IMR-90 (cell line): ENCODE results near the gene SLX9. TPM values are rescaled to one million over a fixed set of nuclear protein-coding genes. Genes with fewer than 3 reads are reported as not detected.

Source experiments
- ATAC-seq: fragments of 200-7000 bp; cut with Tn5 transposase; 2 replicates; pipeline ENCODE4 v1.9.1; 2020; ENCODE audit warnings: low read depth, mild to moderate bottlenecking, moderate library complexity
- BruUV-seq: library from RNA; stranded (reverse); fragments of 400-500 nt; replicated peaks from 2 replicates; lab custom pipeline; 2021; lab: Mats Ljungman, UMichigan
- CTCF ChIA-PET: fragments of 300-600 bp; formaldehyde crosslinking; extraction: SDS; loops from one replicate; lab custom pipeline; 2021; ENCODE audit warnings: antibody characterized with exemption; lab: Yijun Ruan, JAX
- POLR2A ChIA-PET: fragments of 300-600 bp; sonication (Branson Sonifier 250); formaldehyde crosslinking; loops from one replicate; lab custom pipeline; 2022; ENCODE audit warnings: antibody characterized with exemption; ENCODE audit not compliant: unreplicated experiment; lab: Charles Lee
- DNase-seq: peaks from one replicate; pipeline ENCODE4 v3.0.0; 2013
- H2AFZ ChIP-seq: replicated peaks from 2 replicates; pipeline ENCODE3; 2013; ENCODE audit warnings: low read length, mild to moderate bottlenecking; ENCODE audit not compliant: poor library complexity
- H2AK5ac ChIP-seq: 2 replicates; pipeline ENCODE4 v1.6.1; 2013; ENCODE audit warnings: low read depth, low read length, inconsistent platforms
- H2AK9ac ChIP-seq: replicated peaks from 2 replicates; pipeline ENCODE3; 2013; ENCODE audit warnings: mild to moderate bottlenecking, low read depth, low read length, moderate library complexity; ENCODE audit not compliant: poor library complexity
- H2BK120ac ChIP-seq: 2 replicates; pipeline ENCODE4 v1.6.1; 2013; ENCODE audit warnings: low read depth, low read length, inconsistent platforms
- H2BK15ac ChIP-seq: 3 replicates; pipeline ENCODE4 v1.6.1; 2013; ENCODE audit warnings: low read depth, low read length, inconsistent platforms
- H2BK20ac ChIP-seq: 2 replicates; pipeline ENCODE4 v1.6.1; 2013; ENCODE audit warnings: low read depth, mild to moderate bottlenecking, inconsistent platforms, low read length, moderate library complexity
- H2BK5ac ChIP-seq: 2 replicates; pipeline ENCODE4 v1.6.1; 2013; ENCODE audit warnings: mild to moderate bottlenecking, low read depth, low read length, inconsistent platforms; ENCODE audit not compliant: poor library complexity, severe bottlenecking
- H3K14ac ChIP-seq: replicated peaks from 2 replicates; pipeline ENCODE4 v1.6.1; 2013; ENCODE audit warnings: low read depth, low read length, inconsistent platforms
- H3K18ac ChIP-seq: 2 replicates; pipeline ENCODE4 v1.6.1; 2013; ENCODE audit warnings: low read depth, low read length, control low read depth
- H3K23ac ChIP-seq: 2 replicates; pipeline ENCODE4 v1.6.1; 2013; ENCODE audit warnings: low read depth, low read length, inconsistent platforms
- H3K27ac ChIP-seq: 2 replicates; pipeline ENCODE4 v1.5.1; 2013; ENCODE audit warnings: mild to moderate bottlenecking, control low read depth, low read length; ENCODE audit not compliant: insufficient read depth
- H3K27me3 ChIP-seq: 2 replicates; pipeline ENCODE4 v1.6.1; 2013; ENCODE audit warnings: low read length; ENCODE audit not compliant: control insufficient read depth, insufficient read depth
- H3K36me3 ChIP-seq: 2 replicates; pipeline ENCODE4 v1.6.1; 2013; ENCODE audit warnings: low read length, mixed read lengths; ENCODE audit not compliant: control insufficient read depth, insufficient read depth
- H3K4ac ChIP-seq: 2 replicates; pipeline ENCODE4 v1.6.1; 2013; ENCODE audit warnings: low read depth, low read length, inconsistent platforms
- H3K4me1 ChIP-seq: 2 replicates; pipeline ENCODE4 v1.6.1; 2013; ENCODE audit warnings: low read length, mixed read lengths; ENCODE audit not compliant: control insufficient read depth, insufficient read depth
- H3K4me2 ChIP-seq: 2 replicates; pipeline ENCODE4 v1.6.1; 2013; ENCODE audit warnings: low read depth, mild to moderate bottlenecking, control low read depth, low read length, moderate library complexity
- H3K4me3 ChIP-seq: 2 replicates; pipeline ENCODE4 v1.5.1; 2013; ENCODE audit warnings: low read depth, mild to moderate bottlenecking, control low read depth, low read length, moderate library complexity; ENCODE audit not compliant: insufficient read depth
- H3K56ac ChIP-seq: 2 replicates; pipeline ENCODE4 v1.6.1; 2013; ENCODE audit warnings: low read length, inconsistent platforms; ENCODE audit not compliant: insufficient read depth; ENCODE audit errors: extremely low read depth
- H3K79me1 ChIP-seq, 2 experiments: 2 replicates each; pipeline ENCODE4 v1.6.1; 2013; ENCODE audit warnings: low read length in 2 of 2, inconsistent platforms in 1 of 2, low read depth in 1 of 2
- H3K9ac ChIP-seq: 2 replicates; pipeline ENCODE4 v1.6.1; 2013; ENCODE audit warnings: low read depth, low read length, control low read depth
- H3K9me1 ChIP-seq: 2 replicates; pipeline ENCODE4 v1.6.1; 2013; ENCODE audit warnings: low read length, inconsistent platforms; ENCODE audit not compliant: insufficient read depth
- H3K9me3 ChIP-seq: 2 replicates; pipeline ENCODE4 v1.6.1; 2013; ENCODE audit warnings: low read length; ENCODE audit not compliant: control insufficient read depth, insufficient read depth
- H4K20me1 ChIP-seq: 2 replicates; pipeline ENCODE4 v1.6.1; 2013; ENCODE audit warnings: low read length, inconsistent platforms; ENCODE audit not compliant: insufficient read depth
- H4K5ac ChIP-seq: 2 replicates; pipeline ENCODE4 v1.6.1; 2013; ENCODE audit warnings: mild to moderate bottlenecking, low read depth, low read length, control low read depth
- H4K8ac ChIP-seq, 2 experiments: 2 replicates each; pipeline ENCODE4 v1.6.1; 2013; ENCODE audit warnings: low read depth in 2 of 2, low read length in 2 of 2, control low read depth in 1 of 2, inconsistent platforms in 1 of 2
- H4K91ac ChIP-seq: 2 replicates; pipeline ENCODE4 v1.6.1; 2013; ENCODE audit warnings: low read depth, low read length, inconsistent platforms; ENCODE audit not compliant: insufficient read depth
- BHLHE40 ChIP-seq: fragments of 150-350 bp; IDR thresholded peaks from 2 replicates; pipeline ENCODE4 v1.6.1; 2016; ENCODE audit warnings: mild to moderate bottlenecking, low read depth, low read length
- CEBPB ChIP-seq: IDR thresholded peaks from 2 replicates; pipeline ENCODE4 v1.6.1; 2012; ENCODE audit warnings: low read depth, low read length, improper control_type of control experiment
- CHD1 ChIP-seq: IDR thresholded peaks from 2 replicates; pipeline ENCODE4 v1.6.1; 2012; ENCODE audit warnings: low read depth, low read length, improper control_type of control experiment
- FOS ChIP-seq: fragments of 150-350 bp; IDR thresholded peaks from 2 replicates; pipeline ENCODE4 v1.6.1; 2016; ENCODE audit warnings: low read depth, low read length
- MAFK ChIP-seq: IDR thresholded peaks from 2 replicates; pipeline ENCODE4 v1.6.1; 2012; ENCODE audit warnings: low read depth, low read length, improper control_type of control experiment
- MXI1 ChIP-seq: IDR thresholded peaks from 2 replicates; pipeline ENCODE4 v1.6.1; 2012; ENCODE audit warnings: low read depth, mild to moderate bottlenecking, low read length, moderate library complexity, borderline replicate concordance
- NFE2L2 ChIP-seq: fragments of 150-350 bp; IDR thresholded peaks from 2 replicates; pipeline ENCODE4 v1.6.1; 2016; ENCODE audit warnings: low read depth, mild to moderate bottlenecking, low read length
- RAD21 ChIP-seq: IDR thresholded peaks from 2 replicates; pipeline ENCODE4 v1.6.1; 2012; ENCODE audit warnings: low read length, improper control_type of control experiment
- SMC3 ChIP-seq: fragments of 150-350 bp; IDR thresholded peaks from 2 replicates; pipeline ENCODE4 v1.6.1; 2016; ENCODE audit warnings: low read depth, mild to moderate bottlenecking, antibody characterized with exemption, low read length, moderate library complexity
- USF2 ChIP-seq: fragments of 150-350 bp; IDR thresholded peaks from 2 replicates; pipeline ENCODE4 v1.6.1; 2017; ENCODE audit warnings: mild to moderate bottlenecking, antibody characterized with exemption, low read length, low read depth
- WGBS, 2 experiments: methylation state at CpG; one replicate each; pipeline versions ENCODE4 v1.1.5 to v1.1.7; 2013; ENCODE audit warnings: missing lambda C conversion rate in 2 of 2; ENCODE audit not compliant: insufficient read length in 1 of 2; ENCODE audit errors: extremely low coverage in 2 of 2; 5-methylcytosine and 5-hydroxymethylcytosine counted together
- dilution Hi-C: fragments of 300-500 bp; cut with HindIII; formaldehyde crosslinking; loops from one replicate; pipeline ENCODE4 v1.14.3; 2018; ENCODE audit warnings: low sequenced_read_pairs; ENCODE audit not compliant: unreplicated experiment
- in situ Hi-C: fragments of 300-500 bp; cut with MboI; formaldehyde crosslinking; loops from 3 replicates; pipeline ENCODE4 v1.14.3; 2019; ENCODE audit warnings: low sequenced_read_pairs, inconsistent platforms, mixed read lengths
- intact Hi-C: fragments of 100-400 bp; cut with micrococcal nuclease; formaldehyde crosslinking; loops from 2 replicates; pipeline ENCODE4 v1.10.0; 2022
- polyA plus RNA-seq, 3 experiments: library from polyadenylated mRNA; depleted of rRNA; stranded (reverse); fragments of >200 nt; gene quantifications; 2 replicates each; pipeline ENCODE4 v1.2.3, GENCODE V29; 2012; ENCODE audit warnings: low replicate concordance in 1 of 3
- total RNA-seq: library from RNA; depleted of rRNA; stranded (reverse); fragments of >200 nt; gene quantifications from 2 replicates; pipeline ENCODE4 v1.2.3, GENCODE V29; 2012

SLX9 gene
- total and polyA plus RNA-seq, 2 of the 4 experiments (the other 2 are of a cell fraction) = 10.4 to 21.7 TPM

- ChIA-PET CTCF (no interaction called here), POLR2A (no interaction called here)
- H2AK5ac ChIP-seq = no peak overlapping the region
- no peak overlapping the region for H3K4me2 ChIP-seq
- no peak overlapping the region for H2BK15ac ChIP-seq
- in situ Hi-C loops (no loop called here), dilution Hi-C loops (no loop called here), intact Hi-C loops (no loop called here)
- H2BK120ac ChIP-seq = no peak overlapping the region
- no peaks in the 10 kb centered on the region for H3K9me1 ChIP-seq
- no peak overlapping the region for H4K5ac ChIP-seq
- H3K4me1 ChIP-seq = peaks cover 14% of the 10 kb centered on the region
- H3K18ac ChIP-seq = no peak overlapping the region
- H3K79me1 ChIP-seq = no peaks in the 10 kb centered on the region
- H3K56ac ChIP-seq = no peak overlapping the region
- H3K27me3 ChIP-seq = peaks cover 27% of the 10 kb centered on the region; the same call in 1 of the 2 replicates
- ATAC-seq (no peak), DNase-seq (no peak)
- H3K27ac ChIP-seq = no peak overlapping the region
- WGBS, 2 experiments = 100% methylated on average over 1 of the region's 6 CpGs; no CpG with 5 or more reads in 1 of the 2 experiments
- H4K20me1 ChIP-seq = peaks cover 3% of the 10 kb centered on the region; the same call in 1 of the 2 replicates
- H3K14ac ChIP-seq = no peak overlapping the region
- BruUV-seq = no TSS peak
- H3K9me3 ChIP-seq = peaks cover 7% of the 10 kb centered on the region; the same call in 1 of the 2 replicates
- H3K4me3 ChIP-seq = no peak overlapping the region
- no peak overlapping the region for H4K91ac ChIP-seq
- no peaks in the 10 kb centered on the region for H3K36me3 ChIP-seq
- no peak overlapping the region for H2AFZ ChIP-seq
- no peak overlapping the region for H3K4ac ChIP-seq
- H3K23ac ChIP-seq = no peak overlapping the region
- H2AK9ac ChIP-seq = no peak overlapping the region
- H2BK20ac ChIP-seq = no peak overlapping the region
- TF ChIP-seq USF2 = no peak
- TF ChIP-seq BHLHE40 = no peak
- no peak for TF ChIP-seq NFE2L2
- TF ChIP-seq MXI1 = no peak
- TF ChIP-seq SMC3 = no peak
- TF ChIP-seq CEBPB = no peak
- no peak for TF ChIP-seq RAD21
- no peak for TF ChIP-seq CHD1
- TF ChIP-seq FOS = no peak
- TF ChIP-seq MAFK = no peak
- no peak overlapping the region for H3K9ac ChIP-seq
- no peak overlapping the region for H4K8ac ChIP-seq
- no peak overlapping the region for H2BK5ac ChIP-seq
Measured at GRCh38 chr21:44996501-44996921, 56.7 kb downstream of the SLX9 start.
